GM23338 (cell line): ENCODE results near the gene SLC49A4.

Experiments used
- CREB1 ChIP-seq: fragments of 250-450 bp; sonication (Bioruptor Pico); IDR thresholded peaks from 2 replicates; pipeline ENCODE4 v1.5.0; 2020; ENCODE audit warnings: low read depth, mild to moderate bottlenecking, moderate library complexity
- ETS1 ChIP-seq: IDR thresholded peaks from 2 replicates; pipeline ENCODE4 v1.6.1; 2016; ENCODE audit warnings: antibody characterized with exemption
- EZH2 ChIP-seq: fragments of 200-600 bp; sonication (generic); IDR thresholded peaks from one replicate; pipeline ENCODE4 v1.8.0; 2017; ENCODE audit warnings: antibody characterized with exemption, mild to moderate bottlenecking, low read depth; ENCODE audit not compliant: unreplicated experiment
- JUNB ChIP-seq: IDR thresholded peaks from one replicate; pipeline ENCODE4 v1.6.1; 2016; ENCODE audit warnings: antibody characterized with exemption; ENCODE audit not compliant: unreplicated experiment
- NANOG ChIP-seq: IDR thresholded peaks from 2 replicates; pipeline ENCODE4 v1.6.1; 2016; ENCODE audit warnings: antibody characterized with exemption, borderline replicate concordance
- POLR2AphosphoS5 ChIP-seq: IDR thresholded peaks from 2 replicates; pipeline ENCODE4 v1.6.1; 2016; ENCODE audit warnings: antibody characterized with exemption, low read depth
- TF ChIP-seq, protein P1 (sequence below), 2 experiments: fragments of 200-600 bp in 1 of 2; sonication (generic) in 1 of 2; conservative IDR thresholded peaks; 2 replicates each; pipeline versions ENCODE4 v1.5.1 to v1.6.1; 2016 to 2017; ENCODE audit warnings: antibody characterized with exemption in 2 of 2, low read depth in 2 of 2, mild to moderate bottlenecking in 2 of 2, moderate library complexity in 1 of 2
- TF ChIP-seq, protein P2 (sequence below): IDR thresholded peaks from one replicate; pipeline ENCODE4 v1.6.1; 2018; ENCODE audit warnings: antibody characterized with exemption; ENCODE audit not compliant: unreplicated experiment

- TF ChIP-seq, protein P1, sequence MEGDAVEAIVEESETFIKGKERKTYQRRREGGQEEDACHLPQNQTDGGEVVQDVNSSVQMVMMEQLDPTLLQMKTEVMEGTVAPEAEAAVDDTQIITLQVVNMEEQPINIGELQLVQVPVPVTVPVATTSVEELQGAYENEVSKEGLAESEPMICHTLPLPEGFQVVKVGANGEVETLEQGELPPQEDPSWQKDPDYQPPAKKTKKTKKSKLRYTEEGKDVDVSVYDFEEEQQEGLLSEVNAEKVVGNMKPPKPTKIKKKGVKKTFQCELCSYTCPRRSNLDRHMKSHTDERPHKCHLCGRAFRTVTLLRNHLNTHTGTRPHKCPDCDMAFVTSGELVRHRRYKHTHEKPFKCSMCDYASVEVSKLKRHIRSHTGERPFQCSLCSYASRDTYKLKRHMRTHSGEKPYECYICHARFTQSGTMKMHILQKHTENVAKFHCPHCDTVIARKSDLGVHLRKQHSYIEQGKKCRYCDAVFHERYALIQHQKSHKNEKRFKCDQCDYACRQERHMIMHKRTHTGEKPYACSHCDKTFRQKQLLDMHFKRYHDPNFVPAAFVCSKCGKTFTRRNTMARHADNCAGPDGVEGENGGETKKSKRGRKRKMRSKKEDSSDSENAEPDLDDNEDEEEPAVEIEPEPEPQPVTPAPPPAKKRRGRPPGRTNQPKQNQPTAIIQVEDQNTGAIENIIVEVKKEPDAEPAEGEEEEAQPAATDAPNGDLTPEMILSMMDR (conservative IDR thresholded peaks at IDR 0.05; ENCODE audit: low read depth in 2 of 2) = no peak
- TF ChIP-seq CREB1 (CRISPR knock-in tag) (no peak), EZH2 (no peak), NANOG (no peak), POLR2AphosphoS5 (no peak), JUNB (no peak), ETS1 (no peak)
- TF ChIP-seq, protein P2, sequence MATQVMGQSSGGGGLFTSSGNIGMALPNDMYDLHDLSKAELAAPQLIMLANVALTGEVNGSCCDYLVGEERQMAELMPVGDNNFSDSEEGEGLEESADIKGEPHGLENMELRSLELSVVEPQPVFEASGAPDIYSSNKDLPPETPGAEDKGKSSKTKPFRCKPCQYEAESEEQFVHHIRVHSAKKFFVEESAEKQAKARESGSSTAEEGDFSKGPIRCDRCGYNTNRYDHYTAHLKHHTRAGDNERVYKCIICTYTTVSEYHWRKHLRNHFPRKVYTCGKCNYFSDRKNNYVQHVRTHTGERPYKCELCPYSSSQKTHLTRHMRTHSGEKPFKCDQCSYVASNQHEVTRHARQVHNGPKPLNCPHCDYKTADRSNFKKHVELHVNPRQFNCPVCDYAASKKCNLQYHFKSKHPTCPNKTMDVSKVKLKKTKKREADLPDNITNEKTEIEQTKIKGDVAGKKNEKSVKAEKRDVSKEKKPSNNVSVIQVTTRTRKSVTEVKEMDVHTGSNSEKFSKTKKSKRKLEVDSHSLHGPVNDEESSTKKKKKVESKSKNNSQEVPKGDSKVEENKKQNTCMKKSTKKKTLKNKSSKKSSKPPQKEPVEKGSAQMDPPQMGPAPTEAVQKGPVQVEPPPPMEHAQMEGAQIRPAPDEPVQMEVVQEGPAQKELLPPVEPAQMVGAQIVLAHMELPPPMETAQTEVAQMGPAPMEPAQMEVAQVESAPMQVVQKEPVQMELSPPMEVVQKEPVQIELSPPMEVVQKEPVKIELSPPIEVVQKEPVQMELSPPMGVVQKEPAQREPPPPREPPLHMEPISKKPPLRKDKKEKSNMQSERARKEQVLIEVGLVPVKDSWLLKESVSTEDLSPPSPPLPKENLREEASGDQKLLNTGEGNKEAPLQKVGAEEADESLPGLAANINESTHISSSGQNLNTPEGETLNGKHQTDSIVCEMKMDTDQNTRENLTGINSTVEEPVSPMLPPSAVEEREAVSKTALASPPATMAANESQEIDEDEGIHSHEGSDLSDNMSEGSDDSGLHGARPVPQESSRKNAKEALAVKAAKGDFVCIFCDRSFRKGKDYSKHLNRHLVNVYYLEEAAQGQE = no peak
These were observed 80.8 kb downstream of the SLC49A4 start for GRCh38 chr3:122875547-122876127.
